Vagina (tissue), 2 donors: Measurements from ENCODE around the gene GALNT9. TPM values are rescaled to one million over a fixed set of nuclear protein-coding genes. Genes with fewer than 3 reads are reported as not detected.
A peak's percentile ranks its signal among the peaks of the same experiment; 100 is the strongest.

ENCODE experiments used
- DNase-seq, 2 donors: peaks; one replicate each; pipeline ENCODE4 v3.0.0-alpha.2; 2017; ENCODE audit errors: extremely low spot score in 2 of 2
- H3K27ac ChIP-seq: fragments of 200-600 bp; sonication (generic); one replicate; pipeline ENCODE4 v1.5.1; 2019
- H3K27me3 ChIP-seq: fragments of 200-600 bp; sonication (generic); one replicate; pipeline ENCODE4 v1.5.1; 2019
- H3K36me3 ChIP-seq, 2 donors: fragments of 200-600 bp; sonication (generic); one replicate each; pipeline ENCODE4 v1.5.1; 2017 to 2019
- H3K4me1 ChIP-seq: fragments of 200-600 bp; sonication (generic); one replicate; pipeline ENCODE4 v1.5.1; 2019
- H3K4me3 ChIP-seq, 2 donors: fragments of 200-600 bp; sonication (generic); 1 replicate in 1 of 2; 2 replicates in 1 of 2; pipeline ENCODE4 v1.5.1; 2016 to 2019
- H3K9me3 ChIP-seq: fragments of 200-600 bp; sonication (generic); one replicate; pipeline ENCODE4 v1.5.1; 2019
- POLR2A ChIP-seq, 2 donors: fragments of 450-650 bp; IDR thresholded peaks; one replicate each; pipeline ENCODE4 v1.6.1; 2017; ENCODE audit warnings: antibody characterized with exemption in 2 of 2, mild to moderate bottlenecking in 2 of 2, moderate library complexity in 2 of 2
- POLR2AphosphoS5 ChIP-seq, 2 donors: sonication (generic); formaldehyde crosslinking; IDR thresholded peaks; one replicate each; pipeline ENCODE4 v1.9.0; 2017; ENCODE audit warnings: antibody characterized with exemption in 2 of 2, mild to moderate bottlenecking in 2 of 2, low read depth in 1 of 2; ENCODE audit not compliant: insufficient read depth in 1 of 2
- intact Hi-C: fragments of 100-400 bp; cut with DNase I; formaldehyde crosslinking; loops from one replicate; pipeline ENCODE4 v1.15.1; 2023
- total RNA-seq: library from RNA; depleted of rRNA; stranded (reverse); fragments of >200 nt; gene quantifications from one replicate; pipeline ENCODE4 v1.2.3, GENCODE V29; 2016
- TF ChIP-seq, protein P1 (sequence below), 3 experiments: fragments of 450-650 bp in 2 of 3; fragments of 200-600 bp in 1 of 3; sonication (generic) in 1 of 3; IDR thresholded peaks; one replicate each; pipeline ENCODE4 v1.5.1; 2017 to 2019; ENCODE audit warnings: antibody characterized with exemption in 3 of 3, mild to moderate bottlenecking in 2 of 3, moderate library complexity in 2 of 3

The GALNT9 gene
- total RNA-seq, 1 donor from 2014 or later: 1.5 TPM

GRCh38 chr12:132324173-132324572 is 5.2 kb downstream of the GALNT9 start:
- TF ChIP-seq POLR2AphosphoS5 (IDR thresholded peaks at IDR 0.05; ENCODE audit: insufficient read depth in 1 of 2, low read depth in 1 of 2): no peak
- TF ChIP-seq, protein P1, sequence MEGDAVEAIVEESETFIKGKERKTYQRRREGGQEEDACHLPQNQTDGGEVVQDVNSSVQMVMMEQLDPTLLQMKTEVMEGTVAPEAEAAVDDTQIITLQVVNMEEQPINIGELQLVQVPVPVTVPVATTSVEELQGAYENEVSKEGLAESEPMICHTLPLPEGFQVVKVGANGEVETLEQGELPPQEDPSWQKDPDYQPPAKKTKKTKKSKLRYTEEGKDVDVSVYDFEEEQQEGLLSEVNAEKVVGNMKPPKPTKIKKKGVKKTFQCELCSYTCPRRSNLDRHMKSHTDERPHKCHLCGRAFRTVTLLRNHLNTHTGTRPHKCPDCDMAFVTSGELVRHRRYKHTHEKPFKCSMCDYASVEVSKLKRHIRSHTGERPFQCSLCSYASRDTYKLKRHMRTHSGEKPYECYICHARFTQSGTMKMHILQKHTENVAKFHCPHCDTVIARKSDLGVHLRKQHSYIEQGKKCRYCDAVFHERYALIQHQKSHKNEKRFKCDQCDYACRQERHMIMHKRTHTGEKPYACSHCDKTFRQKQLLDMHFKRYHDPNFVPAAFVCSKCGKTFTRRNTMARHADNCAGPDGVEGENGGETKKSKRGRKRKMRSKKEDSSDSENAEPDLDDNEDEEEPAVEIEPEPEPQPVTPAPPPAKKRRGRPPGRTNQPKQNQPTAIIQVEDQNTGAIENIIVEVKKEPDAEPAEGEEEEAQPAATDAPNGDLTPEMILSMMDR (IDR thresholded peaks at IDR 0.05): no peak
- no peak for TF ChIP-seq POLR2A (IDR thresholded peaks at IDR 0.05)
- Histone ChIP-seq H3K4me1 (peaks cover 23% of the 10 kb centered on the region), H3K4me3 (no peak overlapping the region), H3K9me3 (no peaks in the 10 kb centered on the region), H3K27ac (no peak overlapping the region), H3K27me3 (no peaks in the 10 kb centered on the region), H3K36me3 (no peaks in the 10 kb centered on the region)
- no peak for DNase-seq
- intact Hi-C loops: no loop called here

GRCh38 chr12:132323171-132324010 is 6.0 kb downstream of the GALNT9 start:
- intact Hi-C loops: no loop called here

DNA sequence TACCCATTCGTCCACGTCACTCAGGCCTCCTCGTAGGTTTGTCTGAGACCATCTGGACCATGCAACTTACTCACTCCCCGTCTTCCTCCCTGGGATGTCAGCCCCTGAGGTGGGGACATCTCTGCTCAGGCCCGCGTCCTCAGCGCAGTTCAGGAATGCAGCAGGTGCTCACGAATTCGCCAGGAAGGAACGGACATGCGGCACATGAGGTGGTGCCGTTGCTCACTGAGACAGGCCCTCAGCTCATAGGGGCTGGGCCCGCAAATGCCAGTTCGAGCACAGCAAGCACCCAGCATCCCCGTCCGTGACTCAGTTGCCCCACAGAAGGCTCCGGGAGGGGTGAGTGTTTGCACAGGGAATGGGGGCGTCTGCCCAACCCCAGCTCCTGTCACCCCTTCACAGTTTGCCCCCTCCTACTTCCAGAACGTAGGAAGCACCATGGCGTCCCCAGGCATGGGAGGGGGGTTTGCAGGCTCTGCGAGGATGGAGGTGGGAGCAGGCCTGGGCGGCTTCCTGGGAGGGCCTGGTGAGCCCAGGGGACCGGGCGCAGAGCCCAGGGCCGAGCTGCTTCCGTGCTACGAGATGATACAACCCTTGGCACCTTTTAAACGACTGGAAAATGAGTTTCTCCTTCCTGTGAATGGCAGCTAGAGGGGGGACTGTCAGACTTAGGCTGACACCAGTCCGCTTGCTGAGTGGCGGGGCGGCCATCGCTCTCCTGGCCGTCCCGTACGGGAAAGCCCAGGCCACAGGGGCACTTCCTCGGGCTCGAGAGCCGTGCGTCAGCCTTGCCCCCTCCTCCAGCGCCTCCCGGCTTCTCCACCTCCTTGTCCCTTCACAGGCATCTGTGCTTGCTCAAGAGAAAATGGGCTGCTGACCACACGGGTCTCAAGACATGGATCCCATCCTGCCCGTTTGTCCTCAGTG is 6.9 kb downstream of the GALNT9 start:
- Histone ChIP-seq H3K27me3 (no peaks in the 10 kb centered on the region), H3K36me3 (no peaks in the 10 kb centered on the region), H3K27ac (no peak overlapping the region), H3K9me3 (no peaks in the 10 kb centered on the region), H3K4me3 (peak overlapping the region in 1 of 2 donors; percentile 5), H3K4me1 (peaks cover 7% of the 10 kb centered on the region)
- no peak for DNase-seq
- TF ChIP-seq POLR2AphosphoS5 (IDR thresholded peaks at IDR 0.05; ENCODE audit: insufficient read depth in 1 of 2, low read depth in 1 of 2) (peak in 1 of 2 donors; percentile 20), POLR2A (IDR thresholded peaks at IDR 0.05) (no peak)
- intact Hi-C loops: no loop called here

More at GRCh38 chr12:132323171-132324010, 6.0 kb downstream of the GALNT9 start:
- no peaks in the 10 kb centered on the region for H3K36me3 ChIP-seq
- H3K4me3 ChIP-seq: no peak overlapping the region
- TF ChIP-seq POLR2A (IDR thresholded peaks at IDR 0.05) (no peak), POLR2AphosphoS5 (IDR thresholded peaks at IDR 0.05; ENCODE audit: insufficient read depth in 1 of 2, low read depth in 1 of 2) (no peak)
- TF ChIP-seq, protein P1 (IDR thresholded peaks at IDR 0.05): no peak
- no peaks in the 10 kb centered on the region for H3K27me3 ChIP-seq
- H3K4me1 ChIP-seq: peaks cover 16% of the 10 kb centered on the region
- no peak for DNase-seq
- no peak overlapping the region for H3K27ac ChIP-seq
- H3K9me3 ChIP-seq: no peaks in the 10 kb centered on the region

DNA sequence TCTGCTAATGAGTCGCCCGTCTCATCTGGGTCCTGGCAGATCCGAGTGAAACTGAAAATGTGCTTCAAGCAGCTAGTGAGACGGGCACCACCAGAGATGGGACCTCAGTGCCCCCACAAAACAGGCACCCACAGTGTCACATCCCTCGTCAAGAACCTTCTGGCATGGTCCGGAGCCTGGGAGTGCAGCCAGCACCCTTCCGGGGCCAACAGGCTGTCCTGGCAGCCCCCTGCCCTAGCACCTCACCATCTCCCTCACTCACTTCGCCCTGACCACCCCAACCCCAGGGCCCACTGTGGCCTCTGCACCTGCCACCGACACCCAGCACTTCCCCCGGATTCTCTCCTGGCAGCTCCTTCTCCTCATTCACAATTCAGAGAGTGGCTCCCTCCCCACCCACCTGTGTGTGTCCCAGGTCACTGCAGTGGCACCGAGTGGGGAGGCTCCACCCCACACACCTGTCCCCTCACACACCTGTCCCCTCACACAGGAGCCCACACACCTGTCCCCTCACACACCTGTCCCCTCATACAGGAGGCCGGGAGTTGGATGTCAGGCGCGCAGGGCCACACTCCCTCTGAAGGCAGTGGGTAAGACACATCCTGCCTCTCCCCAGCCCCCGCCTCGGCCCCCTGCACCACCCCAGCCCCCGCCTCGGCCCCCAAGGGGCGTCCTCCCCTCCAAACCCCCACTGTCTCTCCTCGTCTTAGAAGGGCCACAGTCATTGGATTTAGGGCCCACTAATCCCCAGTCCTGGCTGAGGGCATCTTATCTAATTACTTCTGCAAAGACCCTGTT is 7.9 kb downstream of the GALNT9 start:
- no peak overlapping the region for H3K4me3 ChIP-seq
- intact Hi-C loops: no loop called here
- no peaks in the 10 kb centered on the region for H3K27me3 ChIP-seq
- H3K4me1 ChIP-seq: no peaks in the 10 kb centered on the region
- TF ChIP-seq POLR2AphosphoS5 (IDR thresholded peaks at IDR 0.05; ENCODE audit: insufficient read depth in 1 of 2, low read depth in 1 of 2): no peak
- no peak for TF ChIP-seq POLR2A (IDR thresholded peaks at IDR 0.05)
- TF ChIP-seq, protein P1 (IDR thresholded peaks at IDR 0.05): no peak
- H3K27ac ChIP-seq: no peak overlapping the region
- no peaks in the 10 kb centered on the region for H3K9me3 ChIP-seq
- H3K36me3 ChIP-seq: no peaks in the 10 kb centered on the region
- DNase-seq: no peak

GRCh38 chr12:132320767-132321211 is 8.6 kb downstream of the GALNT9 start:
- Histone ChIP-seq H3K4me1 (no peaks in the 10 kb centered on the region), H3K9me3 (no peaks in the 10 kb centered on the region), H3K27me3 (no peaks in the 10 kb centered on the region), H3K27ac (no peak overlapping the region), H3K4me3 (no peak overlapping the region), H3K36me3 (no peaks in the 10 kb centered on the region)
- intact Hi-C loops: no loop called here
- TF ChIP-seq POLR2AphosphoS5 (IDR thresholded peaks at IDR 0.05; ENCODE audit: insufficient read depth in 1 of 2, low read depth in 1 of 2) (no peak), POLR2A (IDR thresholded peaks at IDR 0.05) (no peak)
- TF ChIP-seq, protein P1 (IDR thresholded peaks at IDR 0.05): no peak
- DNase-seq: no peak
